Activated gamma-delta T cell treated with anti-CD3 and anti-CD28 coated beads, Interleukin-2, amount 50 U/mL, for 16 hours (primary cell): Measurements from ENCODE around the gene SPEN.
A peak's percentile ranks its signal among the peaks of the same experiment; 100 is the strongest.
"Not testable (repeated sequence)": the region's sequence is repeated elsewhere in the genome, so short reads cannot be mapped to it uniquely, and the experiment has no call there.

Experiments used
- DNase-seq: peaks from one replicate; pipeline ENCODE4 v3.0.0-alpha.2; 2020; ENCODE audit warnings: low read depth

Gene SPEN, protein sequence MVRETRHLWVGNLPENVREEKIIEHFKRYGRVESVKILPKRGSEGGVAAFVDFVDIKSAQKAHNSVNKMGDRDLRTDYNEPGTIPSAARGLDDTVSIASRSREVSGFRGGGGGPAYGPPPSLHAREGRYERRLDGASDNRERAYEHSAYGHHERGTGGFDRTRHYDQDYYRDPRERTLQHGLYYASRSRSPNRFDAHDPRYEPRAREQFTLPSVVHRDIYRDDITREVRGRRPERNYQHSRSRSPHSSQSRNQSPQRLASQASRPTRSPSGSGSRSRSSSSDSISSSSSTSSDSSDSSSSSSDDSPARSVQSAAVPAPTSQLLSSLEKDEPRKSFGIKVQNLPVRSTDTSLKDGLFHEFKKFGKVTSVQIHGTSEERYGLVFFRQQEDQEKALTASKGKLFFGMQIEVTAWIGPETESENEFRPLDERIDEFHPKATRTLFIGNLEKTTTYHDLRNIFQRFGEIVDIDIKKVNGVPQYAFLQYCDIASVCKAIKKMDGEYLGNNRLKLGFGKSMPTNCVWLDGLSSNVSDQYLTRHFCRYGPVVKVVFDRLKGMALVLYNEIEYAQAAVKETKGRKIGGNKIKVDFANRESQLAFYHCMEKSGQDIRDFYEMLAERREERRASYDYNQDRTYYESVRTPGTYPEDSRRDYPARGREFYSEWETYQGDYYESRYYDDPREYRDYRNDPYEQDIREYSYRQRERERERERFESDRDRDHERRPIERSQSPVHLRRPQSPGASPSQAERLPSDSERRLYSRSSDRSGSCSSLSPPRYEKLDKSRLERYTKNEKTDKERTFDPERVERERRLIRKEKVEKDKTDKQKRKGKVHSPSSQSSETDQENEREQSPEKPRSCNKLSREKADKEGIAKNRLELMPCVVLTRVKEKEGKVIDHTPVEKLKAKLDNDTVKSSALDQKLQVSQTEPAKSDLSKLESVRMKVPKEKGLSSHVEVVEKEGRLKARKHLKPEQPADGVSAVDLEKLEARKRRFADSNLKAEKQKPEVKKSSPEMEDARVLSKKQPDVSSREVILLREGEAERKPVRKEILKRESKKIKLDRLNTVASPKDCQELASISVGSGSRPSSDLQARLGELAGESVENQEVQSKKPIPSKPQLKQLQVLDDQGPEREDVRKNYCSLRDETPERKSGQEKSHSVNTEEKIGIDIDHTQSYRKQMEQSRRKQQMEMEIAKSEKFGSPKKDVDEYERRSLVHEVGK (N-terminal part only)

DNA sequence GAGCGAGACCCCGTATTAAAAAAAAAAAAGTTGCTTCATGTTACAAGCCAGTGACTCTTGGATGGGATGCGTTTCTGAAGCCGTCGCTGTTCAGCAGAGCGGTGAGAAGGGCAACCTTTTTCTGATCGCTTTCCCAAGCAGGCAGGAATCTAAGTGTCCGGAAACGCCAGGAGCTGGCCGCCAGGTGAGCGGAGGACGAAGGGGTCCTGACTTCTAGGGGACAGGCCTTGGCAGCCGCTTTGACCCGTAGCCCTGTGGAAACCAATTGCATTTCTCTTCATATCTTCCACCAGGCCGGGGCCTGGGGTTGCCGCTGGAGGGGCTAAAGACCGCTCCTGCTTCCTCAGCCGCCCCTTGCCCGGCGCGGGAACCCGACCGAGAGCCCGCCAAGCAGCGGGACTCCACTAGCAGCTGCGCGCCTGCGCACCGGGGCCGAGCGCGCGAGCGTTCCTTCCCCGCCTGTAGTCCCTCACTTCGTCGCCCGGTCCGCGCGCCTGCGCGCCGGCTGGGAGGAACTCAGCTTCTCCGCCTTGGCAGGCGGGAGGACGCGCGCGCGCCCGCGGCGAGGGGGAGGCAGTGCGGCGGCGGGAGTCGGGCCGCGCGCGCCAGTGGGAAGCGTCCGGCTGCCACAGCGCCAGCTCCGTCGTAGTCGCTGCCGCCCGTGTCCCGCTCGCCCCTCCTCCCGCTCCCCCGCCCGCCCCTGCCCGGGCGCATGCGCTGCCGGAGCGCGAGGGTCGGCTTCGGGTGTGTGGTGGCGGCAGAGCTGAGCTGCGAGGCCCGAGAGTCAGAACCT is at the start of gene SPEN:
TSS of gene SPEN (plus strand) at position 608 of the 793 bp plus-strand sequence. CDS start 361 bp downstream, outside the sequence.
- peak; percentile 97 for DNase-seq

DNA sequence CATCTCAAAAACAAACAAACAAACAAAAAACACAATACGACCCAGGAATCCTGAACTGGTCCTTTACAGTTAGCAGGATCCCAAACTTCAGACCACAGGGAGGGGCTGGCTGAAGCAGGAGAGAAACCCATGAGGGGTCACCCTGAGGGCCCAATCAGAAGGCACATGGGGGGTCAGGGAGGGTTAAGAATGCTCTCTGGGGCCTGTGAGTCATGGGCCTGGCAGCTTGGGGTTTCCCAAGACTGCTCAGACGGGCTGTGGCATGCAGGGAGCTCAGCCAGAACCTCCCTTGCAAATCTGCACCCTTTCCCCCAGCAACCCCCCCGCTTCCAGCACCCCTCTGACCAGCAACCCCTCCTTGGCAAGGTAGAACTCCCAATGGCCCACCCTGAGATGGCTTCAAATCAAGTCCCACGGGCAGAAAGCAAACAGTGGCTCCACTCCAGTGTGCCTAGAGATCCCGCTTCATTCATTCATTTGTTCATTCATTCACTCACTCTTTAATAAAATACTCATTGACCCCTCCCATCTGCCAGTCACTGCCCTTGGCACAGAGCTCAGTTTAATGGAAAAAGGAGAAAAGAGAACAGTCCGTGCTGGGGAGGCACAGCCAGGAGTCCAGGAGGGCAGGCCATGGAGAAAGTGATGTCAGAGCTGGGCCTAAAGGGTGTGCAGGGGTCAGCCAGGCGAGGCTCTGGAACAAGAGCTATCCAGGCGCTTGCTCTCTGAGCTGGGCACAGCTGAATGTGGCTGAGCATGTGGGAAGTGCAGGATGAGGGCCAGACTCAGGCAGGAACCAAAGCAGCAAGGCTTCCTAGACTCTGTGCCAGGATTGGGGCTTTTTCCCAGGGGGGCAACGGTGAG is 48.3 kb upstream of the SPEN start:
- DNase-seq: no peak

GRCh38 chr1:15799928-15800835 is 47.3 kb upstream of the SPEN start:
- no peak for DNase-seq

DNA sequence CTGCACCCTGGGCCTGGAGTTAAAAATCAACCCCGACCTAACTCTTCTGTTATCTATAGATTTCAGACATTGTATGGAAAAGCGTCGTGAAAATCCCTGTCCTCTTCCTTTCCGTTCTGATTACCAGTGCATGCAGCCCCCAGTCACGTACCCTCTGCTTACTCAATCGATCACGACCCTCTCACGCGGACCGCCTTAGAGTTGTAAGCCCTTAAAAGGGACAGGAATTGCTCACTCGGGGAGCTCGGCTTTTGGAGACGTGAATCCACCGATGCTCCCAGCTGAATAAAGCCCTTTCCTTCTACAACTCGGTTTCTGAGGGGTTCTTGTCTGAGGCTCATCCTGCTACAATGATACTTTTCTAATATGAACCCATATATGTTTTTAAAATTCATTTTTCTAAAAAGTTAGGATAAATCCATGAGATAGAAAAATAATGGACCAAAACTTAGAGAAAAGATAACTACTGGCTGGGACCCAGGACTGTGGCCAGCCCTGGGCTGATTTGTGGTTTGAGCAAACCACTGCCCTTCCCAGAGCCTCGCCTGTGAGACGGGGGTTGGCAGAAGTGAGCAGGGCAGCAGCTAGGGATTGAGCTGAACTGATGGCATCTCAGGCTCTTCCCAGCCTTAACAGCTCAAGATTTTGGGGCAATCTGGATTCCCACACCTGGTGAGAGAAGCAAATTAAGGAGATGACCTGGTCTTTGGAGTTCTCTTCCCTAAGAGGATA is 45.1 kb upstream of the SPEN start:
- DNase-seq: no peak

DNA sequence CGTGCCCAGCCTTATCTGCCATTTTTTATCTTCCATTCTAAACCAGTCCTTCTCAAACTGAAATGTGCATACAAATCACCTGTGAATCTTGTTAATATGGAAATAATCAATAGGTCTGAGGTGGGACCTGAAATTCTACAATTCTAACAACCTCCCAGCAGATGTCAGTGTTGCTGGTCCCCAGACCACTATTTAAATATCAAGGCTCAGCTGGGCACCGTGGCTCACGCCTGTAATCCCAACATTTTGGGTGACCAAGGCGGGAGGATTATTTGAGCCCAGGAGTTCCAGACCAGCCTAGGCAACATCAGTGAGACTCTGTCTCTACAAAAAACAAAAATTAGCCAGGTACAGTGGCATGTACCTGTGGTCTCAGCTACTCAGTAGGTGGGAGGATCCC is 44.1 kb upstream of the SPEN start:
- no peak for DNase-seq

GRCh38 chr1:15804060-15804459 is 43.4 kb upstream of the SPEN start:
- no peak for DNase-seq

GRCh38 chr1:15807121-15807520 is 40.4 kb upstream of the SPEN start:
- DNase-seq: no peak

GRCh38 chr1:15807549-15807948 is 40.0 kb upstream of the SPEN start, which contains the start of gene UQCRHL:
Gene UQCRHL, minus strand, starts transcription at chr1:15807649. Its CDS starts 0 bp downstream, at chr1:15807649.
- not testable (repeated sequence) for DNase-seq

DNA sequence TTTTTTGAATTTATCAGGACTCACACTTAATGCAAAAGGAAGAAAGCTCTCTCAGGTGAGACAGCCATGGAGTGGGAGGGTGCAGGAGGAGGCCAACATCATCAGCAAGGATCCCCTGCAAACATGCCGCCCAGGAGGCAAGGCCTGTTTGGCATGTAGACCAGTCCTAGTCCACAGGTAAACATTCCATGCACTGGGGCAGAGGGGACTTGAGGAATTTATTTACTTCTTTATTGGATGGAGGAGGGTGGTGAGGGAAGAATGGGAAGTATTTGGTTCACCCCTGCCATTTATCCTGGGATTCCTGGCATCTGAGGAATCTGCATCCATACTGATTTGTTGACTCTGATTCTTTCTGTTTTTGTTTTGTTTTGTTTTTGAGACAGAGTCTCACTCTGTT is 38.6 kb upstream of the SPEN start:
- DNase-seq: no peak

- DNase-seq: no peak
Observed at GRCh38 chr1:15810073-15810472, 37.4 kb upstream of the SPEN start.

GRCh38 chr1:15816674-15817073 is 30.8 kb upstream of the SPEN start:
- DNase-seq: no peak

DNA sequence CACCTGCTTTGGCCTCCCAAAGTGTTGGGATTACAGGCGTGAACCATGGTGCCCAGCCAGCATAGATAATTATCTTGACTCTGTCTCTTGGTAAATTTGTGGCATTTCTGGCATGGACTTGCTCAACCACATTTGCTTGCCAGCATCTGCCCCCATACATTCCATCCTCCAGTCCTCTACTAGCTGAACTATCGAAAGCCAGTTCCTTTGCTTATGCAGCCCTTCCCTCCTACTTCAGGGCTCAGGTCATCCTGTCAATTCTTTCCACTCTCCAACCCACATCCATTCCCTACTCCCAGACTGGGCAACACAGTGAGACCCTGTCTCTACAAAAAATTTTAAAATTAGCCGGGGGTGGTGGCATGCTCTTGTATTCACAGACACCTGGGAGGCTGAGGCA is 27.0 kb upstream of the SPEN start:
- DNase-seq: no peak

DNA sequence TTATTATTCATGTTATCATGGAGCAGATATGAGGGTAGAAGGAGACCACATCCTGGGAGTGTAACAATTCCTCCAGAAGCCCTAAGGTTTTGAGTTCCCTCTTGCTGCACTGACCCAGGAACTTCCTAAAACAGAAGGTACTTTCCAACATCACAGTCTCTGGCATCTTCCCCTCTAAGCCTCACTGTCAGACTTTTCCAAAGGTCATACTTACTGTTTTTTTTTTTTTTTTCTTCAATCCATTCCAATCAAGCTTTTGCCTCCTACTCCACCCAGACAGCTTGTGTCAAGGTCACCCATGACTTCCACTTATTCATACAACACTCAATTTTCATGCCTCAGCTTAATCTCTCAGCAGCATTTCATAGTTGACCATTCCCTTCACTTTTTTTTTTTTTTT is 21.7 kb upstream of the SPEN start:
- DNase-seq: no peak

DNA sequence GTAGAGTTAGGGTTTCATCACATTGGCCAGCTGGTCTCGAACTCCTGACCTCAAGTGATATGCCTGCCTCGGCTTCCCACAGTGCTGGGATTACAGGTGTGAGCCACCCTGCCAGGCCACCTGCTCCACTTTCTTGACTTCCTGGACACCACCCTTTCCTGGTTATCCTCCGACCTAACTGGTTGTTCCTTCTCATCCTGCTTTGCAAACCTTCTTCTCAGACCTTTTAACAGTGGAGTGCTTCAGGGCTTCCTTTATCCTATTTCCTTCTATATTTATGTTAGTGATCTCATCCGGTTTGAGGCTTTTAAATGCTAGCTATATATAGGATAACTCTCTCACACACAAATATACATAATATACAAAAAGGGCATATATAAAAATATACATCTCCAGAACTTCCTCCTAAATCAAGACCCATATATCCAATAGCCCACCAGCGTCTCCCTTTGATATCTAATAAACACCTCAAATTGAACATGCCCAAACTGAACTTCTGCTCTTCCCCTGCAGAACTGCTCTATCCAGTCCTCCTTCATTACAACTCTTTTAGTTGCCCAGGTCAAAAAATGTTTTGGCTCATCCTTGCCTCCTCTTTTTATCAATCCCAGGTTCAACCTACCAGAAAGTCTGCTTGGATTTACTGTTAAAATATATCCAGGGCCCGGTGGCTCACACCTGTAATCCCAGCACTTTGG is 20.5 kb upstream of the SPEN start:
- DNase-seq: no peak

DNA sequence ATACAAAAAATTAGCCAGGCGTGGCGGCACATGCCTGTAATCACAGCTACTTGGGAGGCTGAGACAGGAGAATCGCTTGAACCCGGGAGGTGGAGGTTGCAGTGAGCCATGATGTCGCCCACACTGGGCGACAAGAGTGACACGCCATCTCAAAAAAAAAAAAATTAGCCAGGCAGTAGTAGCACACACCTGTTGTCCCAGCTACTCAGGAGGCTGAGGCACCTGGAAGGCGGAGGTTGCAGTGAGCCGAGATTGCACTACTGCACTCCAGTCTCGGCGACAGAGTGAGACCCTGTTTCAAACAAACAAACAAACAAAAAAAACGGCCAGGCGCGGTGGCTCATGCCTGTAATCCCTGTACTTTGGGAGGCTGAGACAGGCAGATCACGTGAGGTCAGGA is 19.9 kb upstream of the SPEN start:
- DNase-seq: not testable (repeated sequence)

GRCh38 chr1:15828931-15829330 is 18.6 kb upstream of the SPEN start:
- not testable (repeated sequence) for DNase-seq

- no peak for DNase-seq
Observed at GRCh38 chr1:15830258-15830657, 17.2 kb upstream of the SPEN start.

GRCh38 chr1:15833069-15833679 is 14.3 kb upstream of the SPEN start:
- no peak for DNase-seq
